Sigmoid colon (tissue), 4 donors: ENCODE results near the gene PTPRQ.

Source experiments
- EP300 ChIP-seq, 4 donors: sonication (generic); formaldehyde crosslinking; IDR thresholded peaks; one replicate each; pipeline ENCODE4 v1.6.1; 2017; ENCODE audit warnings: antibody characterized with exemption in 4 of 4
- TF ChIP-seq, protein P1 (sequence below), 4 experiments: fragments of 450-650 bp in 3 of 4; fragments of 200-600 bp in 1 of 4; IDR thresholded peaks; one replicate each; pipeline ENCODE4 v1.5.1; 2016 to 2019; ENCODE audit warnings: antibody characterized with exemption in 4 of 4, mild to moderate bottlenecking in 3 of 4, moderate library complexity in 2 of 4

DNA sequence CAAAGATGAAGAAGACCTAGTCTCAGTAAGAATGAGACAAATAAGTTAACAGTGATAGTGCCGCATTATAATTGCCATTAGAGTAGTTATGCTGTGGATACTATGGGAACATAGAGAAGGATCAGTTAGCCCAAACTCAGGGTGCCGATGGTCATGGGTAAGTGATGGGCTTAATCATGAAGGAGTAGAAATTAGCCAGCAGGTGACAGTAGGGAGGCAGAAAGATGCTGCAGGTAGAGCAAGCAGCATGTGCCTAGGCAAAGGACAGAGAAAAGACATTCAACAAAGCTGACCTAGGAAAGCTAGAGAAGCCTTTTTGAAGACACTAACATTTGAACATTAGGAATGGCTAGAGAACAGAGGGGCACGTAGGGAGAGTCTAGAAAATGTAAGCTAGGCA is 30.6 kb upstream of the PTPRQ start:
- no peak for TF ChIP-seq EP300 (IDR thresholded peaks at IDR 0.05)
- TF ChIP-seq, protein P1, sequence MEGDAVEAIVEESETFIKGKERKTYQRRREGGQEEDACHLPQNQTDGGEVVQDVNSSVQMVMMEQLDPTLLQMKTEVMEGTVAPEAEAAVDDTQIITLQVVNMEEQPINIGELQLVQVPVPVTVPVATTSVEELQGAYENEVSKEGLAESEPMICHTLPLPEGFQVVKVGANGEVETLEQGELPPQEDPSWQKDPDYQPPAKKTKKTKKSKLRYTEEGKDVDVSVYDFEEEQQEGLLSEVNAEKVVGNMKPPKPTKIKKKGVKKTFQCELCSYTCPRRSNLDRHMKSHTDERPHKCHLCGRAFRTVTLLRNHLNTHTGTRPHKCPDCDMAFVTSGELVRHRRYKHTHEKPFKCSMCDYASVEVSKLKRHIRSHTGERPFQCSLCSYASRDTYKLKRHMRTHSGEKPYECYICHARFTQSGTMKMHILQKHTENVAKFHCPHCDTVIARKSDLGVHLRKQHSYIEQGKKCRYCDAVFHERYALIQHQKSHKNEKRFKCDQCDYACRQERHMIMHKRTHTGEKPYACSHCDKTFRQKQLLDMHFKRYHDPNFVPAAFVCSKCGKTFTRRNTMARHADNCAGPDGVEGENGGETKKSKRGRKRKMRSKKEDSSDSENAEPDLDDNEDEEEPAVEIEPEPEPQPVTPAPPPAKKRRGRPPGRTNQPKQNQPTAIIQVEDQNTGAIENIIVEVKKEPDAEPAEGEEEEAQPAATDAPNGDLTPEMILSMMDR (IDR thresholded peaks at IDR 0.05): no peak
